NOMO-1 treated with DMSO at 0.1 percent for 48 hours (cell line): ENCODE measurements around the gene DDX42.
"Not testable (repeated sequence)": the region's sequence is repeated elsewhere in the genome, so short reads cannot be mapped to it uniquely, and the experiment has no call there.

Source experiments
- DNase-seq: peaks from one replicate; lab custom pipeline; 2025; ENCODE audit not compliant: unreplicated experiment; lab: John Stamatoyannopoulos, UW

The DDX42 gene

DNA sequence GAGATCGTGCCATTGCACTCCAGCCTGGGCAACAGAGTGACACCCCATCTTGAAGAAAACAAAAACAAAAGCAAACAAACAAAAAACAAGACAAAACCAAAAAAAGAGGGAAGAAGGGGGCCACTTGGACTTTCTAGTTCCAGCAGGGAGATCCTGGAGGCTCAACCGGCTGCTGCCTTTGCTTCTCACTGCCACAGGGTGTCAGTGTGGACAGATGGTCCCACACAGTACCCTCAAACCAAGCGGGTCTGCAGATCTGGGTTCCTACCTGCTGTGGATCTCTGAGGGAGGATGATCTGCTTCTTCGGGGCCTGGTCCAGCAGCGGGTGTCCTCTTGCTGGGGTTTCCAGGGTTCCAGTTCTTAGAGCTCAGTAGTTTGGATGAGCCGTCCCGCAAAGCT lies 92.7 kb downstream of the DDX42 start:
- not testable (repeated sequence) for DNase-seq
